H9 (cell line): ENCODE data around the gene CFAP61. TPM values are rescaled to one million over a fixed set of nuclear protein-coding genes. Genes with fewer than 3 reads are reported as not detected.

ENCODE experiments used
- DNase-seq: peaks from one replicate; pipeline ENCODE4 v3.0.0-alpha.2; 2017
- H2AFZ ChIP-seq: one replicate; pipeline ENCODE4 v1.6.1; 2013; ENCODE audit warnings: mild to moderate bottlenecking, low read length, control low read depth, moderate library complexity
- H2AK5ac ChIP-seq: 2 replicates; pipeline ENCODE4 v1.6.1; 2013; ENCODE audit warnings: low read length, control low read depth, mixed read lengths; ENCODE audit not compliant: insufficient read length
- H2BK120ac ChIP-seq: one replicate; pipeline ENCODE4 v1.6.1; 2013; ENCODE audit warnings: low read depth, mild to moderate bottlenecking, low read length, control low read depth, inconsistent platforms; ENCODE audit not compliant: poor library complexity, severe bottlenecking
- H2BK12ac ChIP-seq: 2 replicates; pipeline ENCODE4 v1.6.1; 2013; ENCODE audit warnings: low read length, control low read depth, mixed read lengths, low read depth; ENCODE audit not compliant: insufficient read length
- H2BK15ac ChIP-seq: 2 replicates; pipeline ENCODE4 v1.6.1; 2013; ENCODE audit warnings: low read depth, low read length, control low read depth
- H2BK20ac ChIP-seq: one replicate; pipeline ENCODE4 v1.6.1; 2013; ENCODE audit warnings: low read depth, mild to moderate bottlenecking, low read length, control low read depth, inconsistent platforms; ENCODE audit not compliant: poor library complexity, severe bottlenecking
- H2BK5ac ChIP-seq: 2 replicates; pipeline ENCODE4 v1.6.1; 2013; ENCODE audit warnings: low read length, control low read depth, mixed read lengths; ENCODE audit not compliant: insufficient read length
- H3K14ac ChIP-seq: 2 replicates; pipeline ENCODE4 v1.6.1; 2013; ENCODE audit warnings: low read length, control low read depth; ENCODE audit not compliant: insufficient read depth
- H3K18ac ChIP-seq: 2 replicates; pipeline ENCODE4 v1.6.1; 2013; ENCODE audit warnings: low read depth, mild to moderate bottlenecking, mixed read lengths, low read length, control low read depth; ENCODE audit not compliant: insufficient read length
- H3K23ac ChIP-seq: 2 replicates; pipeline ENCODE4 v1.6.1; 2013; ENCODE audit warnings: low read length, control low read depth, mixed read lengths, low read depth; ENCODE audit not compliant: insufficient read length
- H3K23me2 ChIP-seq: 2 replicates; pipeline ENCODE4 v1.6.1; 2013; ENCODE audit warnings: low read depth, mild to moderate bottlenecking, mixed read lengths, low read length, control low read depth; ENCODE audit not compliant: insufficient read length, poor library complexity, severe bottlenecking
- H3K27ac ChIP-seq: 2 replicates; pipeline ENCODE4 v1.5.1; 2013; ENCODE audit warnings: low read length, control low read depth, mixed read lengths, low read depth; ENCODE audit not compliant: insufficient read length
- H3K27me3 ChIP-seq: 2 replicates; pipeline ENCODE4 v1.6.1; 2013; ENCODE audit warnings: low read length, control low read depth, inconsistent platforms; ENCODE audit not compliant: insufficient read depth
- H3K4ac ChIP-seq: 2 replicates; pipeline ENCODE4 v1.6.1; 2013; ENCODE audit warnings: low read depth, mild to moderate bottlenecking, control low read depth, inconsistent platforms, low read length, moderate library complexity
- H3K4me1 ChIP-seq: 2 replicates; pipeline ENCODE4 v1.6.1; 2013; ENCODE audit warnings: low read length, control low read depth, inconsistent platforms; ENCODE audit not compliant: insufficient read depth
- H3K4me2 ChIP-seq: 2 replicates; pipeline ENCODE4 v1.6.1; 2013; ENCODE audit warnings: low read length, control low read depth, mixed read lengths; ENCODE audit not compliant: insufficient read length, insufficient read depth
- H3K56ac ChIP-seq: 2 replicates; pipeline ENCODE4 v1.6.1; 2013; ENCODE audit warnings: low read depth, mild to moderate bottlenecking, mixed read lengths, low read length, control low read depth; ENCODE audit not compliant: insufficient read length
- H3K79me1 ChIP-seq: 2 replicates; pipeline ENCODE4 v1.6.1; 2013; ENCODE audit warnings: low read depth, mild to moderate bottlenecking, moderate library complexity, low read length, control low read depth, inconsistent platforms; ENCODE audit not compliant: insufficient read depth, poor library complexity, severe bottlenecking
- H3K79me2 ChIP-seq: 2 replicates; pipeline ENCODE4 v1.6.1; 2013; ENCODE audit warnings: low read length, control low read depth, inconsistent platforms; ENCODE audit not compliant: insufficient read depth
- H3K9ac ChIP-seq: 2 replicates; pipeline ENCODE4 v1.6.1; 2013; ENCODE audit warnings: low read length, control low read depth, mixed read lengths; ENCODE audit not compliant: insufficient read length; ENCODE audit errors: extremely low read depth
- H3K9me3 ChIP-seq: one replicate; pipeline ENCODE4 v1.6.1; 2013; ENCODE audit warnings: low read depth, low read length, inconsistent platforms; ENCODE audit not compliant: control insufficient read depth
- H3T11ph ChIP-seq: one replicate; pipeline ENCODE4 v1.6.1; 2013; ENCODE audit warnings: mild to moderate bottlenecking, low read length, control low read depth, inconsistent platforms
- H4K20me1 ChIP-seq: one replicate; pipeline ENCODE4 v1.6.1; 2013; ENCODE audit not compliant: control insufficient read depth, insufficient read length, insufficient read depth
- H4K5ac ChIP-seq: 2 replicates; pipeline ENCODE4 v1.6.1; 2013; ENCODE audit warnings: low read depth, mild to moderate bottlenecking, mixed read lengths, low read length, control low read depth; ENCODE audit not compliant: insufficient read length
- H4K8ac ChIP-seq: replicated peaks from 2 replicates; pipeline ENCODE4 v1.6.1; 2013; ENCODE audit warnings: low read length, control low read depth, mixed read lengths, low read depth; ENCODE audit not compliant: insufficient read length
- H4K91ac ChIP-seq: 2 replicates; pipeline ENCODE4 v1.6.1; 2013; ENCODE audit warnings: low read depth, mild to moderate bottlenecking, moderate library complexity, mixed read lengths, low read length, control low read depth; ENCODE audit not compliant: insufficient read length
- H3K27ac Mint-ChIP-seq, 3 experiments: 2 replicates in 2 of 3; 3 replicates in 1 of 3; pipeline ENCODE4 v1.8.0; 2020 to 2021; ENCODE audit warnings: mixed read lengths in 3 of 3, mild to moderate bottlenecking in 1 of 3, moderate library complexity in 1 of 3
- H3K27me3 Mint-ChIP-seq: 2 replicates; pipeline ENCODE4 v1.8.0; 2021; ENCODE audit warnings: low read depth, mild to moderate bottlenecking, moderate library complexity, mixed read lengths
- H3K36me3 Mint-ChIP-seq, 3 experiments: 2 replicates in 2 of 3; 3 replicates in 1 of 3; pipeline ENCODE4 v1.8.0; 2020 to 2021; ENCODE audit warnings: low read depth in 3 of 3, mixed read lengths in 3 of 3; ENCODE audit not compliant: insufficient read depth in 1 of 3
- H3K4me1 Mint-ChIP-seq, 2 experiments: 2 replicates each; pipeline ENCODE4 v1.8.0; 2020; ENCODE audit warnings: mixed read lengths in 2 of 2
- H3K4me3 Mint-ChIP-seq, 2 experiments: 2 replicates in 1 of 2; 3 replicates in 1 of 2; pipeline ENCODE4 v1.8.0; 2020 to 2021; ENCODE audit warnings: mild to moderate bottlenecking in 2 of 2, mixed read lengths in 2 of 2, moderate library complexity in 1 of 2
- H3K9me3 Mint-ChIP-seq, 2 experiments: 2 replicates in 1 of 2; 3 replicates in 1 of 2; pipeline ENCODE4 v1.8.0; 2020; ENCODE audit warnings: mild to moderate bottlenecking in 2 of 2, mixed read lengths in 2 of 2, moderate library complexity in 1 of 2
- WGBS: extraction: QIAGEN DNeasy Blood & Tissue Kit; methylation state at CpG from one replicate; pipeline ENCODE4 v1.1.7; 2013; ENCODE audit warnings: missing lambda C conversion rate, low lambda C conversion rate, mixed read lengths; ENCODE audit not compliant: insufficient read length; ENCODE audit errors: extremely low coverage; 5-methylcytosine and 5-hydroxymethylcytosine counted together
- total RNA-seq: library from RNA; stranded (reverse); gene quantifications from 2 replicates; pipeline ENCODE4 v1.2.1, GENCODE V29; 2021
- TF ChIP-seq, protein P1 (sequence below): fragments of 200-600 bp; sonication (generic); conservative IDR thresholded peaks from 3 replicates; pipeline ENCODE4 v1.8.0; 2021; ENCODE audit warnings: antibody characterized with exemption, mild to moderate bottlenecking

CFAP61 gene
- total RNA-seq, 1 experiment from 2014 or later: 0.44 TPM

DNA sequence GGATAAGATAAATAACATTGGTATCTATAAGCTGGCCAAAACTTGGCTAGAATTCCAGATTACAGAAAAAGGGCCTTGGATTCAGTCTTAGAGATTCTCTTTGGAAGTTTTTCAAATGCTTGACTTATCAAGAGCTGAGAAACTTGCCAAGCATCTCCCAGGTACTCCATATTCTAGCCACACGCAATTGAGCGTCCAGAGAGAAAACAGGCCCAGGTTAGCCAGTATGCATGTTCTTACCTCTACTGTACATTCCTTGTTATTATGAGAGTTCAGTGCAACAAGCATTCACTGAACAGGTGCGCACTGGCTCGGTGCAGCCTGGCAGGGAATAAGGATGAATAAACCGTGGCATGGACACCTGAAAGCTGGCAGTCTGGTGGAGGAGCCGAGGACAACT is 13.7 kb upstream of the CFAP61 start:
- Histone ChIP-seq H4K5ac (no peak overlapping the region), H2BK15ac (no peak overlapping the region), H3T11ph (no peak overlapping the region), H2BK120ac (no peak overlapping the region), H3K27me3 (no peaks in the 10 kb centered on the region), H2BK12ac (no peak overlapping the region), H3K9ac (no peak overlapping the region), H2AK5ac (no peak overlapping the region), H3K4ac (no peak overlapping the region), H3K27ac (no peak overlapping the region), H3K79me1 (no peaks in the 10 kb centered on the region), H3K4me1 (no peaks in the 10 kb centered on the region; the same call in 1 of the 2 replicates), H2AFZ (no peak overlapping the region), H3K4me2 (no peak overlapping the region), H3K56ac (no peak overlapping the region), H3K18ac (no peak overlapping the region), H3K79me2 (no peaks in the 10 kb centered on the region), H3K14ac (no peak overlapping the region), H2BK5ac (no peak overlapping the region), H3K9me3 (no peaks in the 10 kb centered on the region), H4K91ac (no peak overlapping the region), H3K23ac (no peak overlapping the region), H2BK20ac (no peak overlapping the region), H3K23me2 (no peaks in the 10 kb centered on the region), H4K20me1 (no peaks in the 10 kb centered on the region), H4K8ac (no peak overlapping the region)
- Mint-ChIP-seq H3K27ac (peak overlapping the region in 2 of 3 experiments; percentile 51 to 64; a peak in 1 of 7 replicates), H3K4me3 (no peak overlapping the region), H3K27me3 (no peaks in the 10 kb centered on the region), H3K4me1 (peaks cover 5% of the 10 kb centered on the region in 2 experiments), H3K9me3 (no peaks in the 10 kb centered on the region), H3K36me3 (peaks cover 25 to 92% (median 79%) of the 10 kb centered on the region in 3 experiments; a peak in 5 of 7 replicates)
- no peak for DNase-seq
- no CpG with 5 or more reads among the region's 6 CpGs for WGBS
- TF ChIP-seq, protein P1, sequence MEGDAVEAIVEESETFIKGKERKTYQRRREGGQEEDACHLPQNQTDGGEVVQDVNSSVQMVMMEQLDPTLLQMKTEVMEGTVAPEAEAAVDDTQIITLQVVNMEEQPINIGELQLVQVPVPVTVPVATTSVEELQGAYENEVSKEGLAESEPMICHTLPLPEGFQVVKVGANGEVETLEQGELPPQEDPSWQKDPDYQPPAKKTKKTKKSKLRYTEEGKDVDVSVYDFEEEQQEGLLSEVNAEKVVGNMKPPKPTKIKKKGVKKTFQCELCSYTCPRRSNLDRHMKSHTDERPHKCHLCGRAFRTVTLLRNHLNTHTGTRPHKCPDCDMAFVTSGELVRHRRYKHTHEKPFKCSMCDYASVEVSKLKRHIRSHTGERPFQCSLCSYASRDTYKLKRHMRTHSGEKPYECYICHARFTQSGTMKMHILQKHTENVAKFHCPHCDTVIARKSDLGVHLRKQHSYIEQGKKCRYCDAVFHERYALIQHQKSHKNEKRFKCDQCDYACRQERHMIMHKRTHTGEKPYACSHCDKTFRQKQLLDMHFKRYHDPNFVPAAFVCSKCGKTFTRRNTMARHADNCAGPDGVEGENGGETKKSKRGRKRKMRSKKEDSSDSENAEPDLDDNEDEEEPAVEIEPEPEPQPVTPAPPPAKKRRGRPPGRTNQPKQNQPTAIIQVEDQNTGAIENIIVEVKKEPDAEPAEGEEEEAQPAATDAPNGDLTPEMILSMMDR: no peak
